Caco-2 (cell line): ENCODE measurements around the gene CFAP77. TPM values are rescaled to one million over a fixed set of nuclear protein-coding genes. Genes with fewer than 3 reads are reported as not detected.

Experiments
- BruUV-seq: library from RNA; stranded (reverse); fragments of 400-500 nt; replicated peaks from 2 replicates; lab custom pipeline; 2021; lab: Mats Ljungman, UMichigan
- CTCF ChIA-PET: fragments of 300-600 bp; sonication (Branson Sonifier 250); formaldehyde crosslinking; loops from one replicate; lab custom pipeline; 2022; ENCODE audit warnings: antibody characterized with exemption; lab: Charles Lee
- POLR2A ChIA-PET: fragments of 300-600 bp; sonication (Branson Sonifier 250); formaldehyde crosslinking; loops from one replicate; lab custom pipeline; 2022; ENCODE audit warnings: antibody characterized with exemption; lab: Charles Lee
- DNase-seq, 2 experiments: peaks; one replicate each; pipeline versions ENCODE4 v3.0.0 to v3.0.0-alpha.2; 2020 to 2022
- H3K27me3 ChIP-seq: replicated peaks from 2 replicates; pipeline ENCODE4 v1.6.0; 2011; ENCODE audit warnings: low read length; ENCODE audit not compliant: control insufficient read depth, insufficient read depth
- H3K36me3 ChIP-seq: 2 replicates; pipeline ENCODE4 v1.5.1; 2011; ENCODE audit warnings: low read length; ENCODE audit not compliant: control insufficient read depth, insufficient read depth
- H3K4me1 ChIP-seq: fragments of 250-450 bp; sonication (Bioruptor Pico); 2 replicates; pipeline ENCODE4 v1.5.1; 2020; ENCODE audit warnings: mild to moderate bottlenecking
- H3K4me3 ChIP-seq: 2 replicates; pipeline ENCODE4 v1.5.1; 2011; ENCODE audit warnings: low read depth, mild to moderate bottlenecking, control low read depth, low read length
- H3K9me3 ChIP-seq: fragments of 250-450 bp; sonication (Bioruptor Pico); 2 replicates; pipeline ENCODE4 v1.5.1; 2020; ENCODE audit warnings: mild to moderate bottlenecking, moderate library complexity
- H3K27ac Mint-ChIP-seq: one replicate; pipeline ENCODE4 v1.8.0; 2022; ENCODE audit warnings: mixed read lengths; ENCODE audit not compliant: unreplicated experiment
- H3K27me3 Mint-ChIP-seq: one replicate; pipeline ENCODE4 v1.8.0; 2022; ENCODE audit warnings: mixed read lengths; ENCODE audit not compliant: insufficient read depth, unreplicated experiment
- H3K36me3 Mint-ChIP-seq: one replicate; pipeline ENCODE4 v1.8.0; 2022; ENCODE audit warnings: mild to moderate bottlenecking, mixed read lengths; ENCODE audit not compliant: insufficient read depth, unreplicated experiment
- H3K4me1 Mint-ChIP-seq: one replicate; pipeline ENCODE4 v1.8.0; 2022; ENCODE audit warnings: low read depth, mixed read lengths; ENCODE audit not compliant: unreplicated experiment
- H3K4me3 Mint-ChIP-seq: one replicate; pipeline ENCODE4 v1.8.0; 2022; ENCODE audit warnings: mild to moderate bottlenecking, moderate library complexity, mixed read lengths; ENCODE audit not compliant: unreplicated experiment
- H3K9me3 Mint-ChIP-seq: one replicate; pipeline ENCODE4 v1.8.0; 2022; ENCODE audit warnings: mixed read lengths; ENCODE audit not compliant: unreplicated experiment
- CTCF ChIP-seq, 2 experiments: fragments of 200-600 bp in 1 of 2; IDR thresholded peaks; 1 replicate in 1 of 2; 2 replicates in 1 of 2; pipeline versions ENCODE4 v1.5.1 to v1.8.0; 2011 to 2022; ENCODE audit warnings: antibody characterized with exemption in 1 of 2, control low read depth in 1 of 2, inconsistent platforms in 1 of 2, low read depth in 1 of 2, low read length in 1 of 2, mild to moderate bottlenecking in 1 of 2, moderate library complexity in 1 of 2; ENCODE audit not compliant: insufficient read depth in 1 of 2, severe bottlenecking in 1 of 2, unreplicated experiment in 1 of 2
- intact Hi-C: fragments of 100-400 bp; cut with micrococcal nuclease; formaldehyde crosslinking; loops from one replicate; pipeline ENCODE4 v1.10.0; 2022; ENCODE audit not compliant: unreplicated experiment
- total RNA-seq: library from RNA; stranded (reverse); gene quantifications from 2 replicates; pipeline ENCODE4 v1.2.3, GENCODE V29; 2022

CFAP77 gene
- total RNA-seq, 1 experiment from 2014 or later = not detected

- no TSS peak for BruUV-seq
Observed at GRCh38 chr9:132381966-132382541, 28.0 kb upstream of the CFAP77 start.

DNA sequence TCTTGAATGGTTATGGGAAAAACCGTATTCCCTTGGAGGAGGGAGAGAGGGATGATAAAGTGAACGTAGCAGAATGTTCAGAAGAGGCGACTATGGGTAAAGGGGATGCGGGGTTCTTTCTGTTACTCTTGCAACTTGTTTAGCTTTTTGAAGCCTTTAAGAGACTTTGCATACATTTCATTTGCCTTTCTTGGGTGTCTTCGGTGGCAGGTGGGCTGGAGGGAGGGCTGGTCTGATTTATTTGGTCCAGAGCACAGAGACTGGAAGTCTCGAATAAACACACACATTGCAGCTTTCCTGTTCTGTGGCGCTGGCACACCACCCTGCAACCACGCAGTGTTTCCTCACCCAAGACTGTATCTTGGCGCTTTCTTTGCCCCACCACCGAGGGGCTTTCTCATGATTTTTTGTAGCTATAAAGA is 26.5 kb upstream of the CFAP77 start:
- no TSS peak for BruUV-seq
- Mint-ChIP-seq H3K4me3 (no peak overlapping the region), H3K27ac (no peak overlapping the region), H3K4me1 (no peaks in the 10 kb centered on the region), H3K9me3 (no peaks in the 10 kb centered on the region), H3K27me3 (no peaks in the 10 kb centered on the region), H3K36me3 (peaks cover 57% of the 10 kb centered on the region)
- POLR2A ChIA-PET = interaction anchor here (0.6 kb wide), 1 partner anchor 307 kb away, joined by 4 read pairs; no protein-coding TSS in a partner anchor
- CTCF ChIA-PET = no interaction called here
- Histone ChIP-seq H3K36me3 (peaks cover 2% of the 10 kb centered on the region; the same call in 1 of the 2 replicates), H3K27me3 (no peaks in the 10 kb centered on the region), H3K9me3 (no peaks in the 10 kb centered on the region), H3K4me3 (no peak overlapping the region), H3K4me1 (no peaks in the 10 kb centered on the region)
- TF ChIP-seq CTCF (IDR thresholded peaks at IDR 0.05; ENCODE audit: insufficient read depth in 1 of 2, low read depth in 1 of 2, low read length in 1 of 2, severe bottlenecking in 1 of 2, unreplicated experiment in 1 of 2) = no peak
- intact Hi-C loops = no loop called here
- no peak for DNase-seq

More at GRCh38 chr9:132381966-132382541, 28.0 kb upstream of the CFAP77 start:
- POLR2A ChIA-PET = no interaction called here
- Mint-ChIP-seq H3K36me3 (peaks cover 42% of the 10 kb centered on the region), H3K27ac (no peak overlapping the region), H3K9me3 (no peaks in the 10 kb centered on the region), H3K27me3 (no peaks in the 10 kb centered on the region), H3K4me1 (no peaks in the 10 kb centered on the region), H3K4me3 (no peak overlapping the region)
- CTCF ChIA-PET = no interaction called here
- Histone ChIP-seq H3K9me3 (no peaks in the 10 kb centered on the region), H3K36me3 (peaks cover 7% of the 10 kb centered on the region), H3K27me3 (no peaks in the 10 kb centered on the region), H3K4me1 (no peaks in the 10 kb centered on the region), H3K4me3 (no peak overlapping the region)
- DNase-seq = no peak
- no peak for TF ChIP-seq CTCF (IDR thresholded peaks at IDR 0.05; ENCODE audit: insufficient read depth in 1 of 2, low read depth in 1 of 2, low read length in 1 of 2, severe bottlenecking in 1 of 2, unreplicated experiment in 1 of 2)
- intact Hi-C loops = no loop called here

DNA sequence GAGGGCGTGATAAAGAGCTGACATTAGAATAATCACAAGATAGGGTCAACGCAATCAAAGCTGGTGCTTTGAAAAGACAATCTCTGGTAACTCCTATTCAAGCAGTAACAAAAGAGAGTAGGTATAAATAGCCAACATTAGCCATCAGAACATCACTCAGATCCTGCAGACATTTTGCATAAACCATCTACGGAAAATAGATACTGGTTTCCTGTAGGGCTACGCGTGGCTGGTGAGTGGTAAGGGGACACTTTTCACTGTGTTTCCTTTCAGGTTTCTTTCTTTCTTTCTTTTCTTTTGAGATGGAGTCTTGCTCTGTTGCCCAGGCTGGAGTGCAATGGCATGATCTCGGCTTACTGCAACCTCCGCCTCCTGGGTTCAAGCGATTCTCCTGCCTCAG is 25.6 kb upstream of the CFAP77 start:
- peaks cover 61% of the 10 kb centered on the region for H3K36me3 Mint-ChIP-seq
- intact Hi-C loops = no loop called here
- POLR2A ChIA-PET = no interaction called here

More for the DNA sequence above, 25.6 kb upstream of the CFAP77 start:
- Histone ChIP-seq H3K9me3 (no peaks in the 10 kb centered on the region), H3K27me3 (no peaks in the 10 kb centered on the region), H3K36me3 (no peaks in the 10 kb centered on the region; the same call in 1 of the 2 replicates), H3K4me1 (no peaks in the 10 kb centered on the region), H3K4me3 (no peak overlapping the region)
- H3K9me3 Mint-ChIP-seq = no peaks in the 10 kb centered on the region
- H3K27me3 Mint-ChIP-seq = no peaks in the 10 kb centered on the region
- no peak overlapping the region for H3K27ac Mint-ChIP-seq
- H3K4me1 Mint-ChIP-seq = no peaks in the 10 kb centered on the region
- no peak for TF ChIP-seq CTCF (IDR thresholded peaks at IDR 0.05; ENCODE audit: insufficient read depth in 1 of 2, low read depth in 1 of 2, low read length in 1 of 2, severe bottlenecking in 1 of 2, unreplicated experiment in 1 of 2)
- BruUV-seq = no TSS peak
- CTCF ChIA-PET = no interaction called here
- DNase-seq = no peak
- no peak overlapping the region for H3K4me3 Mint-ChIP-seq
